ENCODE results near the gene PRR7.
A peak's percentile ranks its signal among the peaks of the same experiment; 100 is the strongest.

The PRR7 gene

GRCh38 chr5:177491429-177491945, 44.9 kb downstream of the PRR7 start:
- peak; percentile 46 for TF ChIP-seq CTCF (IDR thresholded peaks at IDR 0.05; ENCODE audit: control insufficient read depth, insufficient read depth, low read depth, low read length, missing control alignments)
- no peak overlapping the region for H3K4me3 ChIP-seq (ENCODE audit: control insufficient read depth, low read depth, low read length)
- DNase-seq (ENCODE audit: low read depth): no peak

- no peak overlapping the region for H3K4me3 ChIP-seq (ENCODE audit: control insufficient read depth, low read depth, low read length)
- no peak for DNase-seq (ENCODE audit: low read depth)
- no peak for TF ChIP-seq CTCF (IDR thresholded peaks at IDR 0.05; ENCODE audit: control insufficient read depth, insufficient read depth, low read depth, low read length, missing control alignments)
Measured at GRCh38 chr5:177491983-177492746, 45.6 kb downstream of the PRR7 start.

- no peak overlapping the region for H3K4me3 ChIP-seq (ENCODE audit: control insufficient read depth, low read depth, low read length)
- DNase-seq (ENCODE audit: low read depth): no peak
- TF ChIP-seq CTCF (IDR thresholded peaks at IDR 0.05; ENCODE audit: control insufficient read depth, insufficient read depth, low read depth, low read length, missing control alignments): no peak
Measured at GRCh38 chr5:177492841-177493240, 46.2 kb downstream of the PRR7 start.

- DNase-seq (ENCODE audit: low read depth): no peak
- H3K4me3 ChIP-seq (ENCODE audit: control insufficient read depth, low read depth, low read length): peak overlapping the region; percentile 13; the same call in 1 of the 2 replicates
- TF ChIP-seq CTCF (IDR thresholded peaks at IDR 0.05; ENCODE audit: control insufficient read depth, insufficient read depth, low read depth, low read length, missing control alignments): no peak
Measured at GRCh38 chr5:177493795-177494345, 47.3 kb downstream of the PRR7 start.

- peak; percentile 56 for TF ChIP-seq CTCF (IDR thresholded peaks at IDR 0.05; ENCODE audit: control insufficient read depth, insufficient read depth, low read depth, low read length, missing control alignments)
- H3K4me3 ChIP-seq (ENCODE audit: control insufficient read depth, low read depth, low read length): peak overlapping the region; percentile 67
- DNase-seq (ENCODE audit: low read depth): no peak
Measured at GRCh38 chr5:177494346-177495195, 48.0 kb downstream of the PRR7 start.

GRCh38 chr5:177495243-177496060, 48.8 kb downstream of the PRR7 start:
- peak; percentile 46 for DNase-seq (ENCODE audit: low read depth)
- no peak for TF ChIP-seq CTCF (IDR thresholded peaks at IDR 0.05; ENCODE audit: control insufficient read depth, insufficient read depth, low read depth, low read length, missing control alignments)
- H3K4me3 ChIP-seq (ENCODE audit: control insufficient read depth, low read depth, low read length): peak overlapping the region; percentile 67
